Measurements from ENCODE around the gene MT1F. TPM values are rescaled to one million over a fixed set of nuclear protein-coding genes. Genes with fewer than 3 reads are reported as not detected.
"Not testable (repeated sequence)": the region's sequence is repeated elsewhere in the genome, so short reads cannot be mapped to it uniquely, and the experiment has no call there.

MT1F gene
- total RNA-seq, 1 donor, result 3.3 TPM

DNA sequence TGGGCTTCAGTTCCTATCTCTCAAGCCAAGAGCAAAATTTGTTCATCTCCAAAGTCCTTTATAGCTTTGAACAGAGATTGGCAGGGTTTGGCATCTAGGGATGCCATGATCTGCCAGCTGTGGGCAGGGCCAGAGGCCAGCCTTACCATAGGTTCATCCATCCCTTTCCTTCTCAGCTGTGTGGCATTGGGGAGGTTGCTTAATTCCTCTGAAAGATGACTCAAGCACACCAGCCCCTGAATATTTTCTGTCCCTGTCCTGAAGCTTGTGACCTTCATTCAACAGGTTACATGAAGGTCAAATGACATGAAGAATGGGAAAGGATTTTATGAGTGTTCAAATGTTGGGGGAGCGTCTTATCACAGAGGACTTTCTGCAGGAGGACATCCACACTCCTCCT is 6.7 kb downstream of the MT1F start:
- Histone ChIP-seq H3K4me3 (ENCODE audit: insufficient read depth, low read length) (no peak overlapping the region), H3K27me3 (ENCODE audit: insufficient read depth, low read length) (peaks cover 84% of the 10 kb centered on the region), H3K36me3 (ENCODE audit: insufficient read depth, low read length) (no peaks in the 10 kb centered on the region), H2AFZ (ENCODE audit: low read length) (no peak overlapping the region), H3K79me2 (ENCODE audit: insufficient read depth, low read length) (no peaks in the 10 kb centered on the region), H3K9me3 (ENCODE audit: low read depth, low read length) (no peaks in the 10 kb centered on the region), H3K4me1 (ENCODE audit: insufficient read depth, low read length) (peaks cover 4% of the 10 kb centered on the region), H3K4me2 (ENCODE audit: insufficient read depth, low read length) (no peak overlapping the region), H4K20me1 (ENCODE audit: insufficient read depth, low read length) (no peaks in the 10 kb centered on the region), H3K27ac (ENCODE audit: low read depth, low read length) (no peak overlapping the region)
- TF ChIP-seq CTCF (IDR thresholded peaks at IDR 0.05; ENCODE audit: extremely low read depth, low read depth, low read length), result no peak
- no peak for DNase-seq (ENCODE audit: insufficient read length, low spot score, missing footprints)

- H3K27me3 ChIP-seq (ENCODE audit: insufficient read depth, low read length), result peaks cover 83% of the 10 kb centered on the region
- H3K4me1 ChIP-seq (ENCODE audit: insufficient read depth, low read length); DNase-seq (ENCODE audit: insufficient read length, low spot score, missing footprints); H3K9me3 ChIP-seq (ENCODE audit: low read depth, low read length); H3K36me3 ChIP-seq (ENCODE audit: insufficient read depth, low read length); H3K27ac ChIP-seq (ENCODE audit: low read depth, low read length); H4K20me1 ChIP-seq (ENCODE audit: insufficient read depth, low read length); H3K4me3 ChIP-seq (ENCODE audit: insufficient read depth, low read length); H3K79me2 ChIP-seq (ENCODE audit: insufficient read depth, low read length); H2AFZ ChIP-seq (ENCODE audit: low read length); H3K4me2 ChIP-seq (ENCODE audit: insufficient read depth, low read length): not testable (repeated sequence)
Observed at GRCh38 chr16:56665286-56666261, 7.8 kb downstream of the MT1F start.

DNA sequence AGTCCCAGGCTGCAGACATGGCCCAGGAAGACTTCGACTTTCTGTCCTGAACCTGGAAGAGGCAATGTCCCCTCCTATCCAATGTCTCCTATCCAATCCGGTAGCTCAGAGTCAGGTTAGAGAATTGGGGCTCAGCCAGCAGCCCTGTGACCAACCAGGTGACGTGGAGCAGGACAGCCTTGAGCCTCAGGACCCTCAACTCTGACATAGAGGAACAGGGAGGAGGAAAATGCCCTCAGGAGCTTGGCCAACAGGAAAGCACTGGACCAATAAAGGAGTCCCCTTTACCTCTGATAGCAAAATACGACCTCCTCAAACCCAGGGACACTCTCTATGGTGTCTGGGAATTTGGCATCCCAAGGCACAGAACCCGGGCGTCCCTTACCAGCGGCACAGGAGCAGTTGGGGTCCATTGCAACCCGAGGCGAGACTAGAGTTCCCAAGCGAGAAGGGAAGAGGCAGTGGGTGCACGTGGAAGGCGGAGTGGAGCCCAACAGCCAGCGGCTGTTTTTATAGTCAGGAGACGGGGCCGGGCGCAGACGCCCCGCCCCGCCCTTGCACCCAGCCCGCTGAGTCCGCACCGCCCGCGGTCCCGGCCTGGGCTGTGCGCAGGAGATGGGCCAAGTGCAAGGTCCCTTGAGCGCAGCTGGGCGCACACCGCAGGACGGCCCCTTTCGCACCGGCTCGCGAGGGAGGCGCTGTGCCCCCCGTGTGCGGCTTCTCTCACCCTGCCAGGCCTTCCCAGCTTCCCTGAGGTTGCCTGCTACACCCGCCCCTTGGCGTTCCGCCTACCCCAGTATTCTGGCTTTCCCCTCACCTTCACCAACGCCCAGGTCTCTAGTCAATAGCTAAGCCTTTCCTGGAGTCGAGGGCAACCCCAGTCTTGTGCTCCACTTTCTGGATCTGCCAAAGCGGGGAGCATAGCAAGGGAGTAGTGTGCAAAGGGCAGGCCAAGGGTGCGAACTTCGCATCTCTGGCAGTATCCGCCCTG is 10.1 kb downstream of the MT1F start, which contains the start of gene MT1G:
Gene MT1G, minus strand, starts transcription at position 485 of the 991 bp plus-strand sequence. Its CDS starts 72 bp downstream, at position 413.
- DNase-seq (ENCODE audit: insufficient read length, low spot score, missing footprints), result peak; percentile 83
- H3K4me2 ChIP-seq (ENCODE audit: insufficient read depth, low read length), result no peak within 1 kb of the TSS
- H3K9me3 ChIP-seq (ENCODE audit: low read depth, low read length), result no peaks in the 10 kb centered on the region
- peaks cover 4% of the 10 kb centered on the region for H3K4me1 ChIP-seq (ENCODE audit: insufficient read depth, low read length)
- no peak within 1 kb of the TSS for H3K4me3 ChIP-seq (ENCODE audit: insufficient read depth, low read length)
- no peak within 1 kb of the TSS for H2AFZ ChIP-seq (ENCODE audit: low read length)
- no peaks in the 10 kb centered on the region for H3K79me2 ChIP-seq (ENCODE audit: insufficient read depth, low read length)
- H3K36me3 ChIP-seq (ENCODE audit: insufficient read depth, low read length), result no peaks in the 10 kb centered on the region
- H3K27ac ChIP-seq (ENCODE audit: low read depth, low read length), result no peak within 1 kb of the TSS
- TF ChIP-seq CTCF (IDR thresholded peaks at IDR 0.05; ENCODE audit: extremely low read depth, low read depth, low read length), result no peak
- no peaks in the 10 kb centered on the region for H4K20me1 ChIP-seq (ENCODE audit: insufficient read depth, low read length)
- H3K27me3 ChIP-seq (ENCODE audit: insufficient read depth, low read length), result peaks cover 69% of the 10 kb centered on the region

DNA sequence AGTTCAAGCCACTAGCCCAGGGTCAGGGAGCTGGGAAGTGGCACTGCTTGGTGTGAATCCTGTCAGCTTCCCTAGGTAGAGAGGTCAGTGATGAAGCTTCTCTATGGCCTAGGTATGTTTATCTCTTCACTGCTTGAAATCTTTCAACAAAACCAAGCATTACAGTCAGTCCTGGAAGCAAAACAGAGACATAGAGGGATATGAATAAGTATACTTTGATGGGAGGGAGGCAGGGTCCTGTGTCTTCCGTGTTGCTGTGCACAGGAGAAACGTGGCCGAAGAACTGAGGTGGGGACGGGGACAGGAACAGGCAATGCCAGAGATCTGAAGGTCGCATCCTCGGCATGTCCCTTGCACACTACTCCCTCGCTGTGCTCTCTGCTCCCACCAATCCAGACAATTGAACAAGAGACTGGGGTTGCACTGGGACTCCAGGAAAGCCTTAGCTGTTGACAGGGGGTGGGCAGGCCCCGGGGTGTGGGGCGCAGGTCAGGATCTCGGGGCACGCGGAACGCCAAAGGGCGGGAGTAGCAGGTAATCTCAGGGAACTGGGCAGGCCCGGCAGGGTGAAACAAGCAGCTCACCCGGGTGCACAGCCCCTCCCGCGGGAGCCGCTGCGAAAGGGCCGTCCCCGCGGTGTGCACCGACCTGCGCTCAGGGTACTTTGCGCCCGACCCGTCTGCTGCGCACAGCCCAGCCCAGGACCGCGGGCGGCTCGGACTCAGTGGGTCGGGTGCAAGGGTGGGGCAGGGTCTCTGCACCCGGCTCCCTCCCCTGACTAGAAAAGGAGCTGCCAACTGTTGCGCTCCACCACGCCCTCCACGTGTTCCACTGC is 11.5 kb downstream of the MT1F start, which contains the start of gene MT1H:
Gene MT1H, plus strand, starts transcription at position 810 of the 835 bp plus-strand sequence. CDS start 71 bp downstream, outside the sequence.
- Histone ChIP-seq H3K79me2 (ENCODE audit: insufficient read depth, low read length) (no peaks in the 10 kb centered on the region), H2AFZ (ENCODE audit: low read length) (no peak within 1 kb of the TSS), H3K4me3 (ENCODE audit: insufficient read depth, low read length) (no peak within 1 kb of the TSS), H3K4me2 (ENCODE audit: insufficient read depth, low read length) (no peak within 1 kb of the TSS), H3K9me3 (ENCODE audit: low read depth, low read length) (no peaks in the 10 kb centered on the region), H3K36me3 (ENCODE audit: insufficient read depth, low read length) (no peaks in the 10 kb centered on the region), H4K20me1 (ENCODE audit: insufficient read depth, low read length) (no peaks in the 10 kb centered on the region), H3K4me1 (ENCODE audit: insufficient read depth, low read length) (peaks cover 4% of the 10 kb centered on the region), H3K27ac (ENCODE audit: low read depth, low read length) (no peak within 1 kb of the TSS), H3K27me3 (ENCODE audit: insufficient read depth, low read length) (peaks cover 55% of the 10 kb centered on the region)
- no peak for TF ChIP-seq CTCF (IDR thresholded peaks at IDR 0.05; ENCODE audit: extremely low read depth, low read depth, low read length)
- no peak for DNase-seq (ENCODE audit: insufficient read length, low spot score, missing footprints)
